ENCODE data around the gene RAB5IF.

RAB5IF gene

GRCh38 chr20:36644706-36645095 is 39.1 kb downstream of the RAB5IF start:
- Histone ChIP-seq H3K4me1 (ENCODE audit: control insufficient read depth, insufficient read depth, low read length, poor library complexity, severe bottlenecking) (peaks cover 3% of the 10 kb centered on the region), H3K36me3 (ENCODE audit: control insufficient read depth, insufficient read depth, low read length) (no peaks in the 10 kb centered on the region), H3K27ac (ENCODE audit: low read depth, low read length, severe bottlenecking) (no peak overlapping the region), H3K9me3 (ENCODE audit: control insufficient read depth, low read length) (no peaks in the 10 kb centered on the region), H3K4me3 (ENCODE audit: extremely low read depth, insufficient read depth, low read length, poor library complexity, severe bottlenecking) (no peak overlapping the region)
- 89 to 90% methylated on average over 5 of the region's 7 CpGs for whole genome bisulfite sequencing, 2 experiments (ENCODE audit: insufficient coverage in 2 of 2)

DNA sequence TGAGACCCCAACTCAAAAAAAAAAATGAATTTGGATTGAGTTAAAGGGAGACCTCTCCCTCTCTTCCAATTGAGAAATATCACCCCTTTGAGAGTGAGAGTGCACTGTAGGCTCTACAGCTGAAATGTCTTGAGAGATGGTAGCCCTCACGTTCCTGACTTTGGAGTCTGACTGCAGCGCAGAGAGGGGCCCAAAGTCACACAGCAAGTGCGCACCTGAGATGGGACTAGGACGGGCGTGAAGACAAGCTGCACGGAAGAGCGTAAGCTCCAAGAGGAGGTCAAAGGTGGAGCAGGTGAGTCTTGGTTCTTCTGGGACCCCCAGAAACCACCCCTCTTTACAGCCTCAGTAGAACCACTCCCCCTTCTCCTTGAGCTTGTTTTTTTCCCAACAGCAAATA is 39.8 kb downstream of the RAB5IF start:
- 95 to 100% methylated on average over 3 to 4 of the region's 7 CpGs for WGBS, 2 experiments (ENCODE audit: insufficient coverage in 2 of 2)
- Histone ChIP-seq H3K36me3 (ENCODE audit: control insufficient read depth, insufficient read depth, low read length) (no peaks in the 10 kb centered on the region), H3K27ac (ENCODE audit: low read depth, low read length, severe bottlenecking) (no peak overlapping the region), H3K9me3 (ENCODE audit: control insufficient read depth, low read length) (no peaks in the 10 kb centered on the region), H3K4me1 (ENCODE audit: control insufficient read depth, insufficient read depth, low read length, poor library complexity, severe bottlenecking) (peaks cover 3% of the 10 kb centered on the region), H3K4me3 (ENCODE audit: extremely low read depth, insufficient read depth, low read length, poor library complexity, severe bottlenecking) (no peak overlapping the region)

- Histone ChIP-seq H3K9me3 (ENCODE audit: control insufficient read depth, low read length) (no peaks in the 10 kb centered on the region), H3K27ac (ENCODE audit: low read depth, low read length, severe bottlenecking) (no peak within 1 kb of the TSS), H3K36me3 (ENCODE audit: control insufficient read depth, insufficient read depth, low read length) (no peaks in the 10 kb centered on the region), H3K4me1 (ENCODE audit: control insufficient read depth, insufficient read depth, low read length, poor library complexity, severe bottlenecking) (peaks cover 3% of the 10 kb centered on the region), H3K4me3 (ENCODE audit: extremely low read depth, insufficient read depth, low read length, poor library complexity, severe bottlenecking) (no peak within 1 kb of the TSS)
- WGBS, 2 experiments (ENCODE audit: insufficient coverage in 2 of 2), result 86 to 92% methylated on average over 9 of the region's 9 CpGs
These were observed 40.4 kb downstream of the RAB5IF start, which contains the start of gene SLA2 for GRCh38 chr20:36645998-36646397. TSS of gene SLA2 (minus strand) at chr20:36646196. CDS start at chr20:36641335, 4,861 bp downstream.

- no peaks in the 10 kb centered on the region for H3K9me3 ChIP-seq (ENCODE audit: control insufficient read depth, low read length)
- no peak overlapping the region for H3K27ac ChIP-seq (ENCODE audit: low read depth, low read length, severe bottlenecking)
- H3K4me3 ChIP-seq (ENCODE audit: extremely low read depth, insufficient read depth, low read length, poor library complexity, severe bottlenecking), result no peak overlapping the region
- H3K4me1 ChIP-seq (ENCODE audit: control insufficient read depth, insufficient read depth, low read length, poor library complexity, severe bottlenecking), result peaks cover 3% of the 10 kb centered on the region
- WGBS, 2 experiments (ENCODE audit: insufficient coverage in 2 of 2), result 73 to 90% methylated on average over 2 to 3 of the region's 3 CpGs
- no peaks in the 10 kb centered on the region for H3K36me3 ChIP-seq (ENCODE audit: control insufficient read depth, insufficient read depth, low read length)
These were observed 41.1 kb downstream of the RAB5IF start for GRCh38 chr20:36646678-36647077.

GRCh38 chr20:36647196-36648121 is 41.9 kb downstream of the RAB5IF start:
- peaks cover 2% of the 10 kb centered on the region for H3K36me3 ChIP-seq (ENCODE audit: control insufficient read depth, insufficient read depth, low read length)
- H3K9me3 ChIP-seq (ENCODE audit: control insufficient read depth, low read length), result no peaks in the 10 kb centered on the region
- no peak overlapping the region for H3K27ac ChIP-seq (ENCODE audit: low read depth, low read length, severe bottlenecking)
- peaks cover 3% of the 10 kb centered on the region for H3K4me1 ChIP-seq (ENCODE audit: control insufficient read depth, insufficient read depth, low read length, poor library complexity, severe bottlenecking)
- no peak overlapping the region for H3K4me3 ChIP-seq (ENCODE audit: extremely low read depth, insufficient read depth, low read length, poor library complexity, severe bottlenecking)
- WGBS, 2 experiments (ENCODE audit: insufficient coverage in 2 of 2), result 88 to 91% methylated on average over 5 of the region's 8 CpGs

GRCh38 chr20:36653456-36653855 is 47.9 kb downstream of the RAB5IF start:
- no peaks in the 10 kb centered on the region for H3K4me1 ChIP-seq (ENCODE audit: control insufficient read depth, insufficient read depth, low read length, poor library complexity, severe bottlenecking)
- peaks cover 15% of the 10 kb centered on the region for H3K36me3 ChIP-seq (ENCODE audit: control insufficient read depth, insufficient read depth, low read length)
- H3K27ac ChIP-seq (ENCODE audit: low read depth, low read length, severe bottlenecking), result no peak overlapping the region
- no peaks in the 10 kb centered on the region for H3K9me3 ChIP-seq (ENCODE audit: control insufficient read depth, low read length)
- WGBS, 2 experiments (ENCODE audit: insufficient coverage in 2 of 2), result 90 to 100% methylated on average over 4 to 8 of the region's 9 CpGs
- H3K4me3 ChIP-seq (ENCODE audit: extremely low read depth, insufficient read depth, low read length, poor library complexity, severe bottlenecking), result no peak overlapping the region

GRCh38 chr20:36654506-36654905 is 48.9 kb downstream of the RAB5IF start:
- Histone ChIP-seq H3K27ac (ENCODE audit: low read depth, low read length, severe bottlenecking) (no peak overlapping the region), H3K9me3 (ENCODE audit: control insufficient read depth, low read length) (no peaks in the 10 kb centered on the region), H3K4me3 (ENCODE audit: extremely low read depth, insufficient read depth, low read length, poor library complexity, severe bottlenecking) (no peak overlapping the region), H3K36me3 (ENCODE audit: control insufficient read depth, insufficient read depth, low read length) (peaks cover 15% of the 10 kb centered on the region), H3K4me1 (ENCODE audit: control insufficient read depth, insufficient read depth, low read length, poor library complexity, severe bottlenecking) (no peaks in the 10 kb centered on the region)
- 96 to 98% methylated on average over 8 of the region's 8 CpGs for WGBS, 2 experiments (ENCODE audit: insufficient coverage in 2 of 2)

DNA sequence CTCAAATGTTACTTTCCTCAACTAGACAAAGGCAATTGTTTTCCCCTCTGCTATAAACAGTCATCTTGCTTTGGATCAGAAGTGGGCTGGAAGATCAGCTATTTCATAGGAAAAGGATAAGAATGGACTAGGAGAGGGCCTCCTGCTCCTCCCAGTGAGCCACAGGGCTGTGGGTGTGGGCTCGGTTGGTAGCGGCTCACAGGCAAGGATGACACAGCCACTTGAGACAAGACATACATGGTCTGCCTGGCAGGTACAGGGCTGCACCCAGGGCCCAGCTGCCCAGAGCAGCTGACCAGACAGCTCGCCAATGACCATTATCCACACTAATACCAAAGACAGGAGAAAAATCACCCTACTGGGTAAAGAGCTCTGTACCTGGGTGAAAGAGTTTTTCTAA is 49.4 kb downstream of the RAB5IF start:
- H3K36me3 ChIP-seq (ENCODE audit: control insufficient read depth, insufficient read depth, low read length), result peaks cover 16% of the 10 kb centered on the region
- no peak overlapping the region for H3K27ac ChIP-seq (ENCODE audit: low read depth, low read length, severe bottlenecking)
- WGBS, 2 experiments (ENCODE audit: insufficient coverage in 2 of 2), result 90 to 100% methylated on average over 2 of the region's 3 CpGs
- no peaks in the 10 kb centered on the region for H3K9me3 ChIP-seq (ENCODE audit: control insufficient read depth, low read length)
- H3K4me3 ChIP-seq (ENCODE audit: extremely low read depth, insufficient read depth, low read length, poor library complexity, severe bottlenecking), result no peak overlapping the region
- H3K4me1 ChIP-seq (ENCODE audit: control insufficient read depth, insufficient read depth, low read length, poor library complexity, severe bottlenecking), result no peaks in the 10 kb centered on the region

GRCh38 chr20:36656733-36657132 is 51.2 kb downstream of the RAB5IF start:
- H3K36me3 ChIP-seq (ENCODE audit: control insufficient read depth, insufficient read depth, low read length), result peaks cover 26% of the 10 kb centered on the region
- no peaks in the 10 kb centered on the region for H3K4me1 ChIP-seq (ENCODE audit: control insufficient read depth, insufficient read depth, low read length, poor library complexity, severe bottlenecking)
- no peak overlapping the region for H3K4me3 ChIP-seq (ENCODE audit: extremely low read depth, insufficient read depth, low read length, poor library complexity, severe bottlenecking)
- no peak overlapping the region for H3K27ac ChIP-seq (ENCODE audit: low read depth, low read length, severe bottlenecking)
- WGBS, 2 experiments (ENCODE audit: insufficient coverage in 2 of 2), result 85 to 100% methylated on average over 2 to 3 of the region's 4 CpGs
- H3K9me3 ChIP-seq (ENCODE audit: control insufficient read depth, low read length), result no peaks in the 10 kb centered on the region

DNA sequence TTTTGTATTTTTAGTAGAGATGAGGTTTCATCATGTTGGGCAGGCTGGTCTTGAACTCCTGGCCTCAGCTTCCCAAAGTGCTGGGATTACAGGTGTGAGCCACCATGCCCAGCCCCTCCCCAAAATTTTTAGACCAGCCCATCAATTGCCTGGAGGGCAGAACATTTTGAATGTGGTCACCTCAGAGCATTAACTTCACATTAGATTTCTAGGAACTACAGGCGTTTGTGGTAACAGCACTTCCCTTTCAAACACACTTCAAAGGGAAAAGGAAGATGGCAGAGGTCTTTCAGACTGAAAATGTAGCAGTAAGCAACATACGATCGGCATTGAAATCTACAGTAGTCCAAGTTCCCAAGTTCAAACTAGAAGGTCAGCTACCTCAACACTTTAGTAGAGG is 52.7 kb downstream of the RAB5IF start:
- WGBS, 2 experiments (ENCODE audit: insufficient coverage in 2 of 2), result 100% methylated on average over 2 of the region's 3 CpGs; no CpG with 5 or more reads in 1 of the 2 experiments
- no peaks in the 10 kb centered on the region for H3K9me3 ChIP-seq (ENCODE audit: control insufficient read depth, low read length)
- H3K4me1 ChIP-seq (ENCODE audit: control insufficient read depth, insufficient read depth, low read length, poor library complexity, severe bottlenecking), result no peaks in the 10 kb centered on the region
- peaks cover 28% of the 10 kb centered on the region for H3K36me3 ChIP-seq (ENCODE audit: control insufficient read depth, insufficient read depth, low read length)
- H3K27ac ChIP-seq (ENCODE audit: low read depth, low read length, severe bottlenecking), result no peak overlapping the region
- no peak overlapping the region for H3K4me3 ChIP-seq (ENCODE audit: extremely low read depth, insufficient read depth, low read length, poor library complexity, severe bottlenecking)
